Neural cell (in vitro differentiated cells): ENCODE results near the gene PAXIP1. TPM values are rescaled to one million over a fixed set of nuclear protein-coding genes. Genes with fewer than 3 reads are reported as not detected.

ENCODE experiments used
- H2AFZ ChIP-seq: fragments of 200-600, 300-800 bp; sonication (generic), shearing (Covaris generic); 2 replicates; pipeline ENCODE4 v1.6.0; 2014; ENCODE audit warnings: low read depth, mild to moderate bottlenecking, antibody characterized with exemption, low read length, moderate library complexity
- H3F3A ChIP-seq: fragments of 200-600 bp; shearing (Covaris generic); 2 replicates; pipeline ENCODE4 v1.6.1; 2016; ENCODE audit warnings: mild to moderate bottlenecking, moderate library complexity, mixed read lengths, antibody characterized with exemption, low read length; ENCODE audit not compliant: insufficient read depth, poor library complexity, severe bottlenecking
- H3K27ac ChIP-seq: fragments of 200-600, 300-800 bp; sonication (generic), shearing (Covaris generic); 2 replicates; pipeline ENCODE4 v1.5.1; 2014; ENCODE audit warnings: mild to moderate bottlenecking, low read length, moderate library complexity
- H3K27me3 ChIP-seq: fragments of 300-800, 200-600 bp; sonication (generic), shearing (Covaris generic); 2 replicates; pipeline ENCODE4 v1.6.0; 2014; ENCODE audit warnings: mild to moderate bottlenecking, low read depth, low read length, moderate library complexity; ENCODE audit not compliant: insufficient read depth
- H3K36me3 ChIP-seq: fragments of 300-800, 200-600 bp; sonication (generic), shearing (Covaris generic); 2 replicates; pipeline ENCODE4 v1.5.1; 2014; ENCODE audit warnings: mild to moderate bottlenecking, antibody characterized with exemption, low read length, moderate library complexity; ENCODE audit not compliant: insufficient read depth
- H3K4me2 ChIP-seq: fragments of 300-800, 200-600 bp; sonication (generic), shearing (Covaris generic); 2 replicates; pipeline ENCODE4 v1.6.0; 2014; ENCODE audit warnings: mild to moderate bottlenecking, low read length
- H3K4me3 ChIP-seq: fragments of 300-800, 200-600 bp; sonication (generic), shearing (Covaris generic); 2 replicates; pipeline ENCODE4 v1.5.1; 2014; ENCODE audit warnings: mild to moderate bottlenecking, low read length, moderate library complexity
- H3K79me2 ChIP-seq: fragments of 200-600 bp; shearing (Covaris generic); replicated peaks from 2 replicates; pipeline ENCODE4 v1.6.0; 2014; ENCODE audit warnings: mild to moderate bottlenecking, low read length, moderate library complexity; ENCODE audit not compliant: insufficient read depth
- H3K9ac ChIP-seq: fragments of 300-800, 200-600 bp; sonication (generic), shearing (Covaris generic); 2 replicates; pipeline ENCODE4 v1.6.1; 2016; ENCODE audit warnings: mild to moderate bottlenecking, low read length, mixed read lengths
- H3K9me2 ChIP-seq: fragments of 200-600 bp; shearing (Covaris generic); 2 replicates; pipeline ENCODE4 v1.6.1; 2016; ENCODE audit warnings: mild to moderate bottlenecking, low read length, mixed read lengths; ENCODE audit not compliant: insufficient read depth
- H3K9me3 ChIP-seq: fragments of 200-600, 300-800 bp; sonication (generic), shearing (Covaris generic); 2 replicates; pipeline ENCODE4 v1.6.1; 2016; ENCODE audit warnings: mild to moderate bottlenecking, mixed run types, low read length, moderate library complexity, mixed read lengths
- H4K20me1 ChIP-seq: fragments of 200-600 bp; shearing (Covaris generic); 2 replicates; pipeline ENCODE4 v1.6.1; 2016; ENCODE audit warnings: mild to moderate bottlenecking, mixed run types; ENCODE audit not compliant: insufficient read depth
- EP300 ChIP-seq: fragments of 450-650 bp; conservative IDR thresholded peaks from 2 replicates; pipeline ENCODE4 v1.6.1; 2014; ENCODE audit warnings: antibody characterized with exemption, mild to moderate bottlenecking, moderate library complexity; ENCODE audit not compliant: poor library complexity, severe bottlenecking
- EZH2 ChIP-seq: fragments of 200-600, 300-800 bp; shearing (Covaris generic), sonication (generic); IDR thresholded peaks from 2 replicates; pipeline ENCODE4 v1.6.1; 2014; ENCODE audit warnings: antibody characterized with exemption, low read length, borderline replicate concordance, mild to moderate bottlenecking; ENCODE audit not compliant: insufficient read depth, poor library complexity, severe bottlenecking
- MXI1 ChIP-seq: fragments of 450-650 bp; conservative IDR thresholded peaks from 2 replicates; pipeline ENCODE4 v1.6.1; 2014; ENCODE audit warnings: antibody characterized with exemption, mild to moderate bottlenecking; ENCODE audit not compliant: poor library complexity, severe bottlenecking
- POLR2AphosphoS5 ChIP-seq: IDR thresholded peaks from 2 replicates; pipeline ENCODE4 v1.6.1; 2012
- RAD21 ChIP-seq: fragments of 450-650 bp; conservative IDR thresholded peaks from 2 replicates; pipeline ENCODE4 v1.6.1; 2014; ENCODE audit warnings: antibody characterized with exemption, mild to moderate bottlenecking, moderate library complexity
- SMC3 ChIP-seq: fragments of 450-650 bp; conservative IDR thresholded peaks from 2 replicates; pipeline ENCODE4 v1.6.1; 2014; ENCODE audit warnings: antibody characterized with exemption, mild to moderate bottlenecking, moderate library complexity; ENCODE audit not compliant: poor library complexity
- TAF1 ChIP-seq: IDR thresholded peaks from 2 replicates; pipeline ENCODE4 v1.6.1; 2012; ENCODE audit warnings: low read depth
- polyA plus RNA-seq: library from polyadenylated mRNA; depleted of rRNA; stranded (reverse); fragments of >200 nt; gene quantifications from 2 replicates; pipeline ENCODE4 v1.2.3, GENCODE V29; 2014
- TF ChIP-seq, protein P1 (sequence below): fragments of 450-650 bp; IDR thresholded peaks from 2 replicates; pipeline ENCODE4 v1.5.1; 2014; ENCODE audit warnings: antibody characterized with exemption, mild to moderate bottlenecking, moderate library complexity; ENCODE audit not compliant: poor library complexity, severe bottlenecking
- TF ChIP-seq, protein P2 (sequence below): IDR thresholded peaks from 2 replicates; pipeline ENCODE4 v1.6.1; 2012; ENCODE audit warnings: borderline replicate concordance

PAXIP1 gene
- polyA plus RNA-seq, 1 donor from 2014 or later = 14.4 TPM

DNA sequence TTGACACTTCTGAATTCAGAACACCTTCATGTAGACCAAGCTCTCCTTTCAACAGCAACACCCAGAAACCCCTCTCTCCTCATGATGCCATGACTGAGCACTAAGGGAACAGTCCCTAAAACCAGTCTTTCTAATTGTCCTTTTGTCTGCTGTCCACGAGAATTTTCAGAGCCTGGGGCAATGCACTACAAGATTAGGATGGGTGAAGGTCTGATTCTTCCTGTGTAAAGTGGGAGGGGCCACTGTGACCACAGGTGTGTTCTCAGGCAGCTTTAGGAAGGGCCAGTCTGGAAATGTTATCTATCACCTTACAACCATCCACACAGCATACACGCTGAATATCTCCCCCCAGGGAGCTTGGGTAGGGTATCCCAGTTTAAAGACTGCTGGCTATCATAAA is 7.9 kb downstream of the PAXIP1 start:
- Histone ChIP-seq H3K79me2 (no peaks in the 10 kb centered on the region), H3K27me3 (no peaks in the 10 kb centered on the region), H3K4me2 (no peak overlapping the region), H2AFZ (no peak overlapping the region), H3K4me3 (no peak overlapping the region), H3K27ac (no peak overlapping the region), H3K9me2 (no peaks in the 10 kb centered on the region), H3K9me3 (no peaks in the 10 kb centered on the region), H3K36me3 (peaks cover 6% of the 10 kb centered on the region), H4K20me1 (no peaks in the 10 kb centered on the region), H3K9ac (no peak overlapping the region), H3F3A (no peaks in the 10 kb centered on the region)
- TF ChIP-seq EP300 (no peak), RAD21 (no peak), POLR2AphosphoS5 (no peak), EZH2 (no peak), TAF1 (no peak), SMC3 (no peak), MXI1 (no peak)
- TF ChIP-seq, protein P1, sequence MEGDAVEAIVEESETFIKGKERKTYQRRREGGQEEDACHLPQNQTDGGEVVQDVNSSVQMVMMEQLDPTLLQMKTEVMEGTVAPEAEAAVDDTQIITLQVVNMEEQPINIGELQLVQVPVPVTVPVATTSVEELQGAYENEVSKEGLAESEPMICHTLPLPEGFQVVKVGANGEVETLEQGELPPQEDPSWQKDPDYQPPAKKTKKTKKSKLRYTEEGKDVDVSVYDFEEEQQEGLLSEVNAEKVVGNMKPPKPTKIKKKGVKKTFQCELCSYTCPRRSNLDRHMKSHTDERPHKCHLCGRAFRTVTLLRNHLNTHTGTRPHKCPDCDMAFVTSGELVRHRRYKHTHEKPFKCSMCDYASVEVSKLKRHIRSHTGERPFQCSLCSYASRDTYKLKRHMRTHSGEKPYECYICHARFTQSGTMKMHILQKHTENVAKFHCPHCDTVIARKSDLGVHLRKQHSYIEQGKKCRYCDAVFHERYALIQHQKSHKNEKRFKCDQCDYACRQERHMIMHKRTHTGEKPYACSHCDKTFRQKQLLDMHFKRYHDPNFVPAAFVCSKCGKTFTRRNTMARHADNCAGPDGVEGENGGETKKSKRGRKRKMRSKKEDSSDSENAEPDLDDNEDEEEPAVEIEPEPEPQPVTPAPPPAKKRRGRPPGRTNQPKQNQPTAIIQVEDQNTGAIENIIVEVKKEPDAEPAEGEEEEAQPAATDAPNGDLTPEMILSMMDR = no peak
- TF ChIP-seq, protein P2, sequence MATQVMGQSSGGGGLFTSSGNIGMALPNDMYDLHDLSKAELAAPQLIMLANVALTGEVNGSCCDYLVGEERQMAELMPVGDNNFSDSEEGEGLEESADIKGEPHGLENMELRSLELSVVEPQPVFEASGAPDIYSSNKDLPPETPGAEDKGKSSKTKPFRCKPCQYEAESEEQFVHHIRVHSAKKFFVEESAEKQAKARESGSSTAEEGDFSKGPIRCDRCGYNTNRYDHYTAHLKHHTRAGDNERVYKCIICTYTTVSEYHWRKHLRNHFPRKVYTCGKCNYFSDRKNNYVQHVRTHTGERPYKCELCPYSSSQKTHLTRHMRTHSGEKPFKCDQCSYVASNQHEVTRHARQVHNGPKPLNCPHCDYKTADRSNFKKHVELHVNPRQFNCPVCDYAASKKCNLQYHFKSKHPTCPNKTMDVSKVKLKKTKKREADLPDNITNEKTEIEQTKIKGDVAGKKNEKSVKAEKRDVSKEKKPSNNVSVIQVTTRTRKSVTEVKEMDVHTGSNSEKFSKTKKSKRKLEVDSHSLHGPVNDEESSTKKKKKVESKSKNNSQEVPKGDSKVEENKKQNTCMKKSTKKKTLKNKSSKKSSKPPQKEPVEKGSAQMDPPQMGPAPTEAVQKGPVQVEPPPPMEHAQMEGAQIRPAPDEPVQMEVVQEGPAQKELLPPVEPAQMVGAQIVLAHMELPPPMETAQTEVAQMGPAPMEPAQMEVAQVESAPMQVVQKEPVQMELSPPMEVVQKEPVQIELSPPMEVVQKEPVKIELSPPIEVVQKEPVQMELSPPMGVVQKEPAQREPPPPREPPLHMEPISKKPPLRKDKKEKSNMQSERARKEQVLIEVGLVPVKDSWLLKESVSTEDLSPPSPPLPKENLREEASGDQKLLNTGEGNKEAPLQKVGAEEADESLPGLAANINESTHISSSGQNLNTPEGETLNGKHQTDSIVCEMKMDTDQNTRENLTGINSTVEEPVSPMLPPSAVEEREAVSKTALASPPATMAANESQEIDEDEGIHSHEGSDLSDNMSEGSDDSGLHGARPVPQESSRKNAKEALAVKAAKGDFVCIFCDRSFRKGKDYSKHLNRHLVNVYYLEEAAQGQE = no peak

DNA sequence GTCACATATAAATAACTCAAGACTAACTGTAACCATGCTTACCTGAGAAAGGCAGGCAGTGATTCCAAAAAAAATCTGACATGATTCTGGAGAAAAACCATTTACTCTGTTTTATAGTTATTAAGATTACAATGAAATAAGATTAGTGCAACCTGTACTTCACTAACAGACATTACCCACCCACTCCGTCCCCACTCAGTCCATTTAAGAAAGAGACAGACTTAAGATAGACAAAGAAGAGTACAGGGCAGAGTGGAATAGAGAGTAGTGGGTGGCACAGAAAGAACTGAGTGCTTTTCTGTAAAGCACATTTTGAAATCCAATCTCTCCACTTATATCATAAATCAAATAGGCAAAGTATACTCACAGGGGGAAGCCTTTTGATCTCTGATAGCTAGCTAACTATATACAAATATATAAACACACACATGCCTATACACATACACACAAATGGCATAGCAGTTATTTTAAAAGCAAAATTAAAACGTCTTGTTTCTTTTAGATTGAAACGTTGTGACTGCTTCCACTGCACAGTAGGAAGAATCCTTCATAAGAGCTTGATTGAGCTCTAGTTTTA is 11.9 kb downstream of the PAXIP1 start:
- Histone ChIP-seq H3K9me3 (no peaks in the 10 kb centered on the region), H3F3A (no peaks in the 10 kb centered on the region), H4K20me1 (no peaks in the 10 kb centered on the region), H3K79me2 (no peaks in the 10 kb centered on the region), H3K27me3 (no peaks in the 10 kb centered on the region), H3K27ac (no peak overlapping the region), H3K9me2 (no peaks in the 10 kb centered on the region), H3K4me3 (no peak overlapping the region), H3K36me3 (no peaks in the 10 kb centered on the region), H3K9ac (no peak overlapping the region), H3K4me2 (no peak overlapping the region), H2AFZ (no peak overlapping the region)
- TF ChIP-seq RAD21 (no peak), EP300 (no peak), EZH2 (no peak), TAF1 (no peak), POLR2AphosphoS5 (no peak), SMC3 (no peak), MXI1 (no peak)
- TF ChIP-seq, protein P1 = no peak
- TF ChIP-seq, protein P2 = no peak
